HEK293 (cell line): ENCODE results near the gene PDE11A.

ENCODE experiments used
- GLI2 ChIP-seq: fragments of 450-650 bp; formaldehyde crosslinking; IDR thresholded peaks from 2 replicates; pipeline ENCODE4; 2017; ENCODE audit warnings: missing biosample characterization, missing genetic modification characterization, low read depth, borderline replicate concordance
- TCF7L2 ChIP-seq: IDR thresholded peaks from 2 replicates; pipeline ENCODE4 v1.6.1; 2011; ENCODE audit warnings: low read depth, mild to moderate bottlenecking, inconsistent platforms, low read length, moderate library complexity, borderline replicate concordance
- ZNF274 ChIP-seq, 2 experiments: fragments of 200-500 bp in 1 of 2; fragments of 450-650 bp in 1 of 2; sonication (Bioruptor generic) in 1 of 2; formaldehyde crosslinking in 1 of 2; IDR thresholded peaks; 2 replicates each; pipeline versions ENCODE4 v1.5.1 to v1.6.1; 2014 to 2016; ENCODE audit warnings: borderline replicate concordance in 1 of 2, inconsistent platforms in 1 of 2, low read length in 1 of 2, missing biosample characterization in 1 of 2, missing genetic modification characterization in 1 of 2
- ZNF292 ChIP-seq: fragments of 450-650 bp; formaldehyde crosslinking; IDR thresholded peaks from 2 replicates; pipeline ENCODE4 v1.5.1; 2016; ENCODE audit warnings: low read depth, missing biosample characterization, missing genetic modification characterization, borderline replicate concordance
- ZNF311 ChIP-seq: fragments of 450-650 bp; formaldehyde crosslinking; IDR thresholded peaks from 2 replicates; pipeline ENCODE4 v1.5.1; 2017; ENCODE audit warnings: missing biosample characterization, missing genetic modification characterization, borderline replicate concordance
- ZNF423 ChIP-seq: fragments of 450-650 bp; formaldehyde crosslinking; IDR thresholded peaks from 2 replicates; pipeline ENCODE4 v1.5.1; 2016; ENCODE audit warnings: missing biosample characterization, missing genetic modification characterization
- ZNF621 ChIP-seq: fragments of 450-650 bp; formaldehyde crosslinking; IDR thresholded peaks from 2 replicates; pipeline ENCODE4 v1.5.1; 2017; ENCODE audit warnings: missing biosample characterization, missing genetic modification characterization
- TF ChIP-seq, protein P1 (sequence below): fragments of 450-650 bp; formaldehyde crosslinking; IDR thresholded peaks from 2 replicates; pipeline ENCODE4 v1.5.1; 2016; ENCODE audit warnings: missing biosample characterization, missing genetic modification characterization
- TF ChIP-seq, protein P2 (sequence below): fragments of 450-650 bp; formaldehyde crosslinking; IDR thresholded peaks from 2 replicates; pipeline ENCODE4 v1.5.1; 2016; ENCODE audit warnings: missing biosample characterization, missing genetic modification characterization
- TF ChIP-seq, protein P3 (sequence below): fragments of 450-650 bp; formaldehyde crosslinking; IDR thresholded peaks from 2 replicates; pipeline ENCODE4 v1.5.1; 2016; ENCODE audit warnings: missing biosample characterization, missing genetic modification characterization
- TF ChIP-seq, protein P4 (sequence below): fragments of 450-650 bp; formaldehyde crosslinking; IDR thresholded peaks from 2 replicates; pipeline ENCODE4 v1.5.1; 2016; ENCODE audit warnings: missing biosample characterization, missing genetic modification characterization

DNA sequence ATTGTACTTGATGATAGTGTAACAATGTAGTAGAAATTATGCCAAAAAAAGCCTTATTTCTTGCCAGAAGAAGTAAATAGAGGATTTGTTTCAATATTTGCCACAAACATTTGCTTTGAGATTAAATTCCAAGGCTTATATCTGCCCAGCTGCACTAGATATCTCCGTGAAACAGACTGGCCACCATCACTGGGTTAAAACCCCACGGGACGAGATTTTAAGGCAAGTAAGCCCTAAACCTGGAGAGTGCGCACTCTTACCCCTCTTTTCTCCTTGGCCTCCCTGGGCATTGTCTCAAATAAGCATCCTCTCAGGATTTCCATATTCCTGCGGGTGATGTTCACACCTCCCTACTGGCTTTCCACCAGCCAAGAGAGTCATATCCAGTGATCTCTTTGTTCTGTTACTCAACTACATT is 345.6 kb downstream of the PDE11A start:
- TF ChIP-seq, protein P1, sequence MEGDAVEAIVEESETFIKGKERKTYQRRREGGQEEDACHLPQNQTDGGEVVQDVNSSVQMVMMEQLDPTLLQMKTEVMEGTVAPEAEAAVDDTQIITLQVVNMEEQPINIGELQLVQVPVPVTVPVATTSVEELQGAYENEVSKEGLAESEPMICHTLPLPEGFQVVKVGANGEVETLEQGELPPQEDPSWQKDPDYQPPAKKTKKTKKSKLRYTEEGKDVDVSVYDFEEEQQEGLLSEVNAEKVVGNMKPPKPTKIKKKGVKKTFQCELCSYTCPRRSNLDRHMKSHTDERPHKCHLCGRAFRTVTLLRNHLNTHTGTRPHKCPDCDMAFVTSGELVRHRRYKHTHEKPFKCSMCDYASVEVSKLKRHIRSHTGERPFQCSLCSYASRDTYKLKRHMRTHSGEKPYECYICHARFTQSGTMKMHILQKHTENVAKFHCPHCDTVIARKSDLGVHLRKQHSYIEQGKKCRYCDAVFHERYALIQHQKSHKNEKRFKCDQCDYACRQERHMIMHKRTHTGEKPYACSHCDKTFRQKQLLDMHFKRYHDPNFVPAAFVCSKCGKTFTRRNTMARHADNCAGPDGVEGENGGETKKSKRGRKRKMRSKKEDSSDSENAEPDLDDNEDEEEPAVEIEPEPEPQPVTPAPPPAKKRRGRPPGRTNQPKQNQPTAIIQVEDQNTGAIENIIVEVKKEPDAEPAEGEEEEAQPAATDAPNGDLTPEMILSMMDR (tag by site-specific recombination) = no peak
- TF ChIP-seq GLI2 (tag by site-specific recombination) (no peak), ZNF621 (tag by site-specific recombination) (no peak), ZNF292 (no peak), TCF7L2 (no peak), ZNF274 (IDR thresholded peaks at IDR 0.05; ENCODE audit: low read length) (no peak), ZNF274 (tag by site-specific recombination; IDR thresholded peaks at IDR 0.05; ENCODE audit: borderline replicate concordance) (no peak), ZNF423 (tag by site-specific recombination) (no peak), ZNF311 (no peak)
- TF ChIP-seq, protein P2, sequence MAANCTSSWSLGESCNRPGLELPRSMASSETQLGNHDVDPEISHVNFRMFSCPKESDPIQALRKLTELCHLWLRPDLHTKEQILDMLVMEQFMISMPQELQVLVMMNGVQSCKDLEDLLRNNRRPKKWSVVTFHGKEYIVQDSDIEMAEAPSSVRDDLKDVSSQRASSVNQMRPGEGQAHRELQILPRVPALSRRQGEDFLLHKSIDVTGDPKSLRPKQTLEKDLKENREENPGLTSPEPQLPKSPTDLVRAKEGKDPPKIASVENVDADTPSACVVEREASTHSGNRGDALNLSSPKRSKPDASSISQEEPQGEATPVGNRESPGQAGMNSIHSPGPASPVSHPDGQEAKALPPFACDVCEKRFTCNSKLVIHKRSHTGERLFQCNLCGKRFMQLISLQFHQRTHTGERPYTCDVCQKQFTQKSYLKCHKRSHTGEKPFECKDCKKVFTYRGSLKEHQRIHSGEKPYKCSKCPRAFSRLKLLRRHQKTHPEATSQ (tag by site-specific recombination) = no peak
- TF ChIP-seq, protein P3, sequence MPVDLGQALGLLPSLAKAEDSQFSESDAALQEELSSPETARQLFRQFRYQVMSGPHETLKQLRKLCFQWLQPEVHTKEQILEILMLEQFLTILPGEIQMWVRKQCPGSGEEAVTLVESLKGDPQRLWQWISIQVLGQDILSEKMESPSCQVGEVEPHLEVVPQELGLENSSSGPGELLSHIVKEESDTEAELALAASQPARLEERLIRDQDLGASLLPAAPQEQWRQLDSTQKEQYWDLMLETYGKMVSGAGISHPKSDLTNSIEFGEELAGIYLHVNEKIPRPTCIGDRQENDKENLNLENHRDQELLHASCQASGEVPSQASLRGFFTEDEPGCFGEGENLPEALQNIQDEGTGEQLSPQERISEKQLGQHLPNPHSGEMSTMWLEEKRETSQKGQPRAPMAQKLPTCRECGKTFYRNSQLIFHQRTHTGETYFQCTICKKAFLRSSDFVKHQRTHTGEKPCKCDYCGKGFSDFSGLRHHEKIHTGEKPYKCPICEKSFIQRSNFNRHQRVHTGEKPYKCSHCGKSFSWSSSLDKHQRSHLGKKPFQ (tag by site-specific recombination) = no peak
- TF ChIP-seq, protein P4, sequence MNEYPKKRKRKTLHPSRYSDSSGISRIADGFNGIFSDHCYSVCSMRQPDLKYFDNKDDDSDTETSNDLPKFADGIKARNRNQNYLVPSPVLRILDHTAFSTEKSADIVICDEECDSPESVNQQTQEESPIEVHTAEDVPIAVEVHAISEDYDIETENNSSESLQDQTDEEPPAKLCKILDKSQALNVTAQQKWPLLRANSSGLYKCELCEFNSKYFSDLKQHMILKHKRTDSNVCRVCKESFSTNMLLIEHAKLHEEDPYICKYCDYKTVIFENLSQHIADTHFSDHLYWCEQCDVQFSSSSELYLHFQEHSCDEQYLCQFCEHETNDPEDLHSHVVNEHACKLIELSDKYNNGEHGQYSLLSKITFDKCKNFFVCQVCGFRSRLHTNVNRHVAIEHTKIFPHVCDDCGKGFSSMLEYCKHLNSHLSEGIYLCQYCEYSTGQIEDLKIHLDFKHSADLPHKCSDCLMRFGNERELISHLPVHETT (tag by site-specific recombination) = no peak
